ENCODE data around the gene NEU2.

DNA sequence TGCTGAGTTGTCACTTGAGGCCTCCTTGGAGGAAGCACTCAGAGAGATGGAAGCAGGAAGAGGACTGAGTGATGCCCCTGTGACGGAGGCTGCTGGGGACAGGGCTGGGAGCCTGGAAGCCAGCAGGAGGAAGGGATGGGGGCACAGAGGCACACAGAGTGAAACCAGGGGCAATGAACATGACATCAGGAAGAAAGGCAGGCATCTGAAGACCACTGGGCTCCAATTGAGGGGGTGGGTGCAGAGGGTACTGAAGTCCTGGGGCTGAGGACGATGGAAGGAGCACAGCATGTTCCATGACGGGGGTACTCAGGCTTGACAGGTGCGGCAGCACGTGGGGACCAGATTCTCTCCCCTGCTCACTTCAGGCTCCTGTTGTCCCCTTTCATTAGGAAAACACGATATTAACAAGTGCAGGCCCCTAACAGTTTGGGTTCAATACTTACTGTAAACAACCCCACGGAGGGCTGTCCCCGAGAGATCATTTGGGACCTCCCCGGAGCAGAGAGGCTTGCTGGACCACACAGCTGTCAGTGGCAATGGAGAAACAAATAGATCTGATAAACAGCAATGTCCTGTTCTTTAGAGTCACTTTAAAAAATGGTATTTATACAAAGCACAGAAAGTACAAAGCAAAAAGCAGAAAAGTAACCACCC is 36.4 kb downstream of the NEU2 start:
- TF ChIP-seq POLR2A (IDR thresholded peaks at IDR 0.05; ENCODE audit: extremely low read depth, insufficient read length): no peak
- TF ChIP-seq, protein P1, sequence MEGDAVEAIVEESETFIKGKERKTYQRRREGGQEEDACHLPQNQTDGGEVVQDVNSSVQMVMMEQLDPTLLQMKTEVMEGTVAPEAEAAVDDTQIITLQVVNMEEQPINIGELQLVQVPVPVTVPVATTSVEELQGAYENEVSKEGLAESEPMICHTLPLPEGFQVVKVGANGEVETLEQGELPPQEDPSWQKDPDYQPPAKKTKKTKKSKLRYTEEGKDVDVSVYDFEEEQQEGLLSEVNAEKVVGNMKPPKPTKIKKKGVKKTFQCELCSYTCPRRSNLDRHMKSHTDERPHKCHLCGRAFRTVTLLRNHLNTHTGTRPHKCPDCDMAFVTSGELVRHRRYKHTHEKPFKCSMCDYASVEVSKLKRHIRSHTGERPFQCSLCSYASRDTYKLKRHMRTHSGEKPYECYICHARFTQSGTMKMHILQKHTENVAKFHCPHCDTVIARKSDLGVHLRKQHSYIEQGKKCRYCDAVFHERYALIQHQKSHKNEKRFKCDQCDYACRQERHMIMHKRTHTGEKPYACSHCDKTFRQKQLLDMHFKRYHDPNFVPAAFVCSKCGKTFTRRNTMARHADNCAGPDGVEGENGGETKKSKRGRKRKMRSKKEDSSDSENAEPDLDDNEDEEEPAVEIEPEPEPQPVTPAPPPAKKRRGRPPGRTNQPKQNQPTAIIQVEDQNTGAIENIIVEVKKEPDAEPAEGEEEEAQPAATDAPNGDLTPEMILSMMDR (IDR thresholded peaks at IDR 0.05; ENCODE audit: low read depth, low read length): no peak
- TF ChIP-seq, protein P2, sequence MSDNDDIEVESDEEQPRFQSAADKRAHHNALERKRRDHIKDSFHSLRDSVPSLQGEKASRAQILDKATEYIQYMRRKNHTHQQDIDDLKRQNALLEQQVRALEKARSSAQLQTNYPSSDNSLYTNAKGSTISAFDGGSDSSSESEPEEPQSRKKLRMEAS (IDR thresholded peaks at IDR 0.05; ENCODE audit: low read depth, low read length): no peak

Measured in NB4 (cell line).